ENCODE results near the gene BRD9.

BRD9 gene

DNA sequence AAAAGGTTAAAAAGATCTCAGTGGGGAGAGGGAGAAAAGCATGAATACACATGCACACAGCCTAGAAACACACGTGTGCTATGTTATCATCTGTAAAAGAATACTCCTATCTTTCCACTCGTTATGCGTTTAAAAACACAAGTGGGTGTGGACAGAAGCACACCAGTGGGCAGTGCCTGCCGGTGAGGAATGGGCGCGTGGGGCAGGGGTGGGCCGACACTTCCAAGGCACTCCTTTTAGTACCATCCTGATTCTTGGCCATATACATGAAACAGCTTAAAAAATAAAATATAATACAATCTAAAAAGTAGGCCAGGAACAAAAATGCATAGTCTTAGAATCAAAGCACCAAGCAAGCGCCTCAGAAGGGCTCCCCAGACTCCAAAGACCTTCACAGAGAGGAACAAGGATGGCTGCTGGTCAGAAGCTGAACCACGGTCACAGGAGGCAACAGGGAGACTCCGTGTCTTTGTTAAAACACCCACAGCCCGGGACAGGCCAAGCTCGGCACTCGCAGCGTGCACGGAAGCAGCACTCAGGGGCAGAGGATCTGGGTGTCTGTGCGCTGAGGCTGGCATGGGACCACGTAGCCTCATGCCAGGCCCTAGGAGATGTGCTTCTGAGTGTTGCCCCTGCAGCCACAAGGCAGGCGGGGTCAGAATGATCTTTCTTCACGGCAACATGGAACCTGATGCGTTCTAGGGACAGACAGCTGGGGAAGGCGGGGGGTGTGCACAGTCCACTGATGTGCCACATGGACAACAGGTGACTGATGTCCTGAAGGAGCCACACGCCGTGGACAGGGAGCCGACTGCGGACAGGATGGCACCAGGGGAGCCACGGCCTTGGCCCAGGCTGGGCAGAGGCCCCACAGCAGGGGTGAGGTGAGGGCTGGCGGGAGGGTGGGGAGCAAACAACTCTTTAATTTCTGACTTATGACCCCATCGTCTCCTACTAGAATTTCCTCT, 15.9 kb downstream of the BRD9 start:
- no peak for DNase-seq

DNA sequence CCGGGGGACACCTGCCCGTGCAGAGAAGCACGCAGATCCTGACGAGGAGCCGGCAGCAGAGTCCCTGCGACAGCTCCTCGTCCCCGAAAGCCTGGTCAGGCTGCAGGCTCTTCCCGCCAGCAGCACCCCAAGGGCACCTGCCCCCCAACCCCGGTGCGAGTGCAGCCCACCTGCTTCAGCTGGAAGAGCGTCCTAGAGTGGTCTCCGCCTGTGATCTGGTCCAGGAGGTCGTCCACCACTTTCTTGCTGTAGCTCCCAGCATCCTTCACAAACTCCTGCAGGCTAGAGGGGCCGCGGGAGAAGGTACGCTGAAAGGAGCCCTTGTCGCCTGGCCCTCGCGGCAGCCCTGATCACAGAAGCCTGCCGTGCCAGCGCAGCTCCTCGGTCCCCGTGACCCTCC, 16.7 kb downstream of the BRD9 start:
- DNase-seq = no peak

DNA sequence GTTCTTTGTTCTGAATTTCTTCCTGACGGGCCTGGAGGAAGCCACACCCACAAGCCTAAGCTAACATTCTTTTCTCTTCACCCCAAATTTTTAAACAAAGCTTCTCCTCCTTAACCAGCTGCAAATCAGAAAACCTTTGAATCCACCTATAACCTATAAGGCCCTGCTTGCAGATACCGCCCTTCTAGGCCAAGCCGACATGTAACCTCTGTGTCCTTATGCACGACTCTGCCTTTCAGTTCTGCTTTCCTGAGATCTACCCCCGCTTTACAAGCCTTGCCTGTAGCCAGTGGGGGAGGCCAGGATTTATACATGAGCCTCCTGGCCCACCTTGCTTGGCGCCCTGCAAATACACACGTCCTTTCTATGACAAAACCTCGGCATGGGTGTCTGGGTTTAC, 19.3 kb downstream of the BRD9 start:
- DNase-seq = no peak

- no peak for DNase-seq
Measured at GRCh38 chr5:872301-872700, 20.3 kb downstream of the BRD9 start.

GRCh38 chr5:871596-872298, 20.9 kb downstream of the BRD9 start:
- DNase-seq = no peak

- DNase-seq = no peak
Measured at GRCh38 chr5:870956-871355, 21.6 kb downstream of the BRD9 start.

- DNase-seq = no peak
Measured at GRCh38 chr5:868428-869135, 24.0 kb downstream of the BRD9 start.

DNA sequence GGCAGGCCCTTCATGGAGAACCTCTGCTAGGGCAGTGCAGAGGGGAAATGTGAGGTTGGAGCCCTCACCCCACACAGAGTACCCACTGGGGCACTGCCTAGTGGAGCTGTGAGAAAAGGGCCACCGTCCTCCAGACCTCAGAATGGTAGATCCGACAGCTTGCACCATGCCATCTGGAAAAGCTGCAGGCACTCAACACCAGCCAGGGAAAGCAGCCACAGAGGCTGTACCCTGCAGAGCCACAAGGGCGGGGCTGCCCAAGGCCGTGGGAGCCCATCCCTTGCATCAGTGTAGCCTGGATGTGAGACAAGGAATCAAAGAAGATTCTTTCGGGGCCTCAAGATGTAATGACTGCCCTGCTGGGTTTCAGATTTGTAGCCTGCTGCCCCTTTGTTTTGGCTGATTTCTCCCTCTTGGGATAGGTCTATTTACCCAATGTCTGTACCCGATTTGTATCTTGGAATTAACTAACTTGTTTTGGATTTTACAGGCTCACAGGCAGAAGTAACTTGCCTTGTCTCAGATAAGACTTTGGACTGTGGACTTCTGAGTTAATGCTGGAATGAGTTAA, 25.2 kb downstream of the BRD9 start:
- no peak for DNase-seq

DNA sequence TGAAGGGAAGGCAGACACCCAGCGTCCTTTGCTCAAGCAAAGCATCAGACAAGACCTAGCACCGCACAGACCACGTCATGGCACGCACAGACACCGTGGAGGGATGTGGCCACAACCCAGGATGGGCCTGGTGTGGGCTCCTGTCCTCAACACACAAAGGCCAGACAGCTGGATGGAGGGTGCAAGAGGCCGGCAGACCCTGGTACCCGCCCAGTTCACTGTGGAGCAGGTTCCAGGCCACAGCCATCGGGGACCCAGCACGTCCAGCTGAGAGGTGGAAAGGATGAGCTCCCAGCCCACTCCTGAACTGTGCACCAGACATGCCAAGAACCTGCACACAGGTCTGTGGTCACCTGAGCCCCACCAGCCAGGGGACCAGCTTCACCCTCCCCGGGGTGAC, 26.8 kb downstream of the BRD9 start:
- no peak for DNase-seq

DNA sequence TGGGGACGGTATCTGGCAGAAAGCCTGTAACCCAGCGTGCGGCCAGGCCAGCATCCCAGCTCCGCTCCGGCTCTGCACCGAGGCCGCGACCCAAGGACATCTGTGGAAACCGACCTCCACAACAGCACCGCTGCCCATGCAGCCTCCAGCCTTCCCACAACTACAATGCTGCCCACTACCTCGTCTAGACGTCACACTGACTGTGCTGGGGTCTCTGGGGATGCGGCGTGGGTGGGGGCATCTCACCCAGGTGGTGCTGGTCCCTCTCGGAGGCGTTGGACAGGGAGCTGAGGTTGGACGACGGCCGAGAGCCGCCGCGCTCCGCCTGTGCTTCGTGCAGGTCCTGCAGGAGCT, 27.5 kb downstream of the BRD9 start:
- no peak for DNase-seq

GRCh38 chr5:864492-865167, 28.0 kb downstream of the BRD9 start:
- DNase-seq = no peak

DNA sequence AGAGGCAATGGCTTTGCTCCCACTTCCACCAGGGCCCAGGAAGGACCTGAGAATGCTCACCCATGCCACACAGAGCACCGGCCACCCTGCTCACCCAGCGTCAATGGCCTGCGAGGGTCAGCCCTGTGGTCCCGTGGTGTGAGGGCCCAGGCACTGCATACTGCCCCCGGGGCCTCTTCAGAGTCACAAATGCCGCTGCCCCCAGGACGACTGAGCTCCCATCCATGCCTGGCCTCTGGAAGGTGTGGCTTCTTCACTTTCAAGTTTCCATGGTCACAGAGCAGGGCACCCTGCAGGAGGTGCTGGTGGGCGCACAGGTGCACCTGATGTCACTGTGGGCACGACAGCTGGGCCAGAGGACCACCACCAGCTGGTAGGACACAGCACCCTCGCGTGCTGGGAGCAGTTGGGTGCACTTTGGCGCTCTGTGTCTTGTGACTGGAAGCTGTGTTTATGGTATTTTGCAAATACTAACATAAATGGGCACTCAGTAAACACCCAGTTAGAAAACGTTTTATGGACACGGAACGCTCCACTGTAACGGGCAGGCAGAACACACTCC, 29.3 kb downstream of the BRD9 start:
- DNase-seq = no peak

DNA sequence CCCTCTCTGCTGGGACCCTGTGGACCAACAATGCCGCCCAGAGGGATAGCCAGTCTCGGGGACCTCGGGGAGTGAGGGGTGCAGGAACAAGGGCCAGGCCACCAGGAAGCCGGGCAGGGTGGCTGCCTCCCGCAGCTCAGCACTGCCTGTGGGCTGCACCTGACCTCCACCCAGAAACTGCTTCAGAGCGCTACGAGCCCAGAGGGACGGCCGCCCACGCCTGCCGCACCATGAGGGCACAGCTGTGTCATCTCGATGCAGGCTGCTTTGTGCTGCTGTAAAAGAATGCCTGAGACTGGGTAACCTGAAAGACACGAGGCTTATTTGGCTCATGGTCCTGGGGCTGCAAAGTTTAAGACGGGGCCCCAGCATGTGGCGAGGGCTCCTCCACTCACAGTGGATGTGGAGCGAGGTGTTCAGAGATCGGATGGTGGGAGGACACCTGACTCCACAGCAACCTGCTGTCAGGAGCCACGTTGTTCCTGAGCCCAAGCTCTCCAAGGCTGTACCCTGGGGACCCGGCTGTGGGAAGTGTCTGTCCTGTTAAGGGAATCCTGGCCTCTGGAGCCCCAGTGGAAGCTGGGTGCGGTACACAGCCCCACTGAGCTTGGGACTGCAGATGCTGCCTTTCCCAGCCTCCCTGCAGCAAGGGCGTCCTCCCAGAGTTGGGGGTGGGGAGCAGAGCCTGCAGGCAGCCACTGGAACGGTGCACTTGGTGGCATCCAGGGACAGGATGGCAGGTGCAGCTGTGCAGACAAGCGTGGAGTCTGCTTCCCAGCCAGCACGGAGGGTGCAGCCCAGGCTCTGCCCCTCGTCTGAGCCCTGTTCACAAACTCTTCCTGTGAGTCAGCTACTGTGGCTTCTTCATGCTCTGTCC, 30.0 kb downstream of the BRD9 start:
- DNase-seq = no peak

- no peak for DNase-seq
Measured at GRCh38 chr5:861442-862366, 30.9 kb downstream of the BRD9 start.

DNA sequence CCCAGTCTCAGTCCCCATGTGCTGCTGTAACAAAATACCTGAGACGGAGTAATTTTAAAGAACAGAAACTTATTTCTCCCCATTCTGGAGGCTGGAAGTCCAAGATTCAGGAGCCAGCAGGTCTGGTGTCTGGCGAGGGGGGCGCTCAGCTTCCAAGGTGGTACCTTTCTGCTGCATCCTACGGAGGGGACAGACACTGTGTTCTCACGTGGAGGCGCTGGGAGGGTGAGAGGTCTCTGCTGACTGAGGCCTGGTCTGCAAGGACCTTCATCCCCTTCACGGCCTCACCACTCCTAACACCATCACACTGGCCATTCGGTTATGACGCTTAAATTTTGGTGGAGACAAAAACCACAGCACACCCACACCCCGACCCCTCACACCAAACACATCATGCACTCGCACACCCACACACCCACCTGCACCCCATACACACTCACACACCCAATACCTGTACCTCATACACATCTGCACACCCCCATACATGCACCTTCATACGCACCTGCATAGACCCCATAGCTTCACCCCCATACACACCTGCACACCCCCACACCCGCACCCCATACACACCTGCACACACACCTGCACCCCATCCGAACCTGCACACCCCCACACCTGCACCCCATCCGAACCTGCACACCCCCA, 32.0 kb downstream of the BRD9 start:
- no peak for DNase-seq

- no peak for DNase-seq
Measured at GRCh38 chr5:859798-860296, 32.8 kb downstream of the BRD9 start.

DNA sequence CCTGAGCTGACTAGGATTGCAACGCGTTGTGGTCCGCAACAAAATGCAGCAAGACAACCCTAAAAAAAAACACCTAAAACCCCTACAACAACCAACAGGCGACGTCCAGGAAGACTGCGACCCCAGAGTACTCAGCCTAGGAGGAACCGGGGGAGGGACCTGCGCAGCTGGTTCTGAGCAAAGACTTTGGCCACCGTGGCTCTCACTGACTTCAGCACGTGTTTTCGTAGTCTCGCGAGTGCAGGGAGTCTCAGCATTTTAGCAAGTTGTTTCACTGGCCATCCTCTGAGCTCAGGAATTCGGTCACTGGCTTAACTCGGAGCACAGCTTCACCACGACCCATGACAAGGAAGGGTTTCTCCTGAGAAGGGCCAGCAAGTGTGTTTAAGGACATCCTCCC, 33.2 kb downstream of the BRD9 start:
- DNase-seq = no peak

- DNase-seq = no peak
Measured at GRCh38 chr5:858726-859125, 33.9 kb downstream of the BRD9 start.
